ENCODE data around the gene SMIM26. TPM values are rescaled to one million over a fixed set of nuclear protein-coding genes. Genes with fewer than 3 reads are reported as not detected.

SMIM26 gene
- total RNA-seq, 1 donor from 2014 or later = 57.7 TPM

DNA sequence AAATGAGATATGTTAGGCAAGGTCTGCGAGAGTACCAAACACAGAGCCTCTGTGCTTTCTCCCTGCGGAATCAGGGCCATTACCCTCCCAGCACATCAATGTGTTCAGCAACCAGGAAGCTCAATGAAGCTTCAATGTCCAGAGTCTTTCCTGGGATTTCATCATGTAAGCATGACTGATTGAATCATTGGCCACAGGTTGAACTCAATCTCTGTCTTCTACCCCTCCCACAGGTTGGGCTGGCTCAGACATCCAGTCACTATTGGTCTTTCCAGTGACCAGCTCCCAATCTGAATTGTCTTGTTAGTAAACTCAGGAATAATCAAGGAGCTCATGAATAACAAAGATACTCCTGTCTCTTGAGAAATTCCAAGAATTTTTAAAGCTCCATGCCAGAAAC is 17.9 kb downstream of the SMIM26 start:
- peak; percentile 51 for ATAC-seq

DNA sequence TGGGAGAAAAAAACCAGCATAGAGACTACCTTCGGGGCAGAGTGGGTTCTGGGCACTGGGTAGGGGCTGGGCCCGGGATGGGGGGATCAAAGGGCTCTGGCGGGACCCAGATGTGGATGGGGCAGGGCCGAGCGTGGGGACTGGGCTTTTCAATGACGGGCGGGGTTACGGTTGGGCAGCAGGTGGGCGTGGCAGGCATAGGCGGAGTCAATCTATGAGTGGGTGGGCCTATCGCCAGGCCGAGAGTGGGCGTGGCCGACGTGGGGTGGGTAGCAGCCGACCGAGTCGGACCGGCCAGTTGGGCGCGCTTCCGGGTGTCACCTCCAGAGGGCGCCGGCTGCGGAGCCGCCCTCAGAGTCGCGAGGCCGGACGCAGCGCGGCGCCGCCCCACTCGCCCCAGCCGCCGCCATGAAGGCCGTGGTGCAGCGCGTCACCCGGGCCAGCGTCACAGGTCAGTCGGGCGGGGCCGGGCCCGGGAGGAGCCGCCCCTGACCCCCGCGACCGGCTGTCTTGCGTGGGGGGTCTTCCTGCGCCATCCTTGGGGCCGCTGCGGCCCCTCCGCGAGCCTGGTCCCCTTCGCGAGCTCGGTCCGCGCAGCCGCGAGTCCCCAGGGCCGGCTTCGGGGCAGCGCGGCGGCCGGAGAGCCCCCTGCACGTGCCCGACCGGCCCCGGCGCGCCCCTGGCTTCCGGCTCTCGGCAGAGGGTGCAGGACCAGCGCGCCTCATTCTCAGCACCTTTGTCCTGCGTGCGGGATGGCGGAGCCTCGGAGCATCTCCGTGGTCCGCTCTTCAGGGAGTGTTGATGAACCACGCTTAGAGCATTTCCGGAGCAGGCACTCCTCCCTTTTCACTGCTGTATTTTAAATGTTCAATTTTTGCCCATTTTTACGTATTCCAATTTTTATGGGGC is 20.7 kb downstream of the SMIM26 start, which contains the start of gene DTD1:
Gene DTD1 (plus strand): TSS at position 390 of the 909 bp plus-strand sequence. CDS start 19 bp downstream, at position 409.
- ATAC-seq = peak; percentile 98

DNA sequence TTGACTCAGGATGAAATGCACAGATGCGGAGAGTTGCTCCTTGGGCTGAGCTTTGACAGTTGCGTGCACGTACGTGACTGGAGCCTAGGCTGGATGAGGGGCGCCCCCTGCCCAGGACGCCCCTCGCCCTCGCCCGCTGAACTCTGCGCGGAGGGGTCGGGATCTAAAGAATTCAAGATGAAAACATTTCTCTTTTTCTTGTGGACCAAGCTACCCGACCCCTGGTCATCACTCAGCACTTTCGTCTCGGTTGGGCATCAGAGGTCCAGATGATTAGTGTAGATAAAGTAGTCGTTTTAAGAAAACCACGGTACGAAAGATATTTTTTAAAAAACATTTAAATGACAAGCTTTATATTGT is 21.3 kb downstream of the SMIM26 start:
- no peak for ATAC-seq

DNA sequence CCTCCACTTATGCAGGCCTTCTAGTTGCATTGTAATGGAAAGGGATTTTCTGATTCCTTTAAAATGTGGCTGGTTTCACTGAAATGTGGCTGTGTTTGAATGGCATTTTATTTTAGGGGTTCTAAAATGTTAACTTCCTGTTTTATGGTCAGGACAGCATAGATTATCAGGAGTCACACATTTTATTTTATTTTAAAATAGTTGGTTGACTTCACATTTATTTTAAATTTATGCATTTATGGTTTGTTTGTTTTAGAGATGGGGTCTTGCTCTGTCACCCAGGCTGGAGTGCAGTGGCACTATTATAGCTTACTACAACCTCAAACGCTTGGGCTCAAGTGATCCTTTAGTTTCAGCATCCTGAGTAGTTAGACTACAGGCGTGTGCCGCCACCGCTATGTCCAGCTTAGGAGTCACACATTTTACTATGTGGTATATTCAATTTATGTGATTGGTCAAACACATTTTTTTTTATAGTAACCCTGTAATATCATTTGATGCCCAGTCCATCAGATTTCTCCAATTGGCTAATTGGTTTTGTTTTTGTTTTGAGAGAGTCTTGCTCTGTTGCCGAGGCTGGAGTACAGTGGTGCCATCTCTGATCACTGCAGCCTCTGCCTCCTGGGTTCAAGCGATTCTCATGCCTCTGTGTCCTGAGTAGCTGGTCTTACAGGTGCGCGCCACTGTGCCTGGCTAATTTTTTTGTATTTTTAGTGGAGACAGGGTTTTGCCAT is 22.9 kb downstream of the SMIM26 start:
- no peak for ATAC-seq

- no peak for ATAC-seq
Measured at GRCh38 chr20:18596270-18596669, 29.0 kb downstream of the SMIM26 start.

DNA sequence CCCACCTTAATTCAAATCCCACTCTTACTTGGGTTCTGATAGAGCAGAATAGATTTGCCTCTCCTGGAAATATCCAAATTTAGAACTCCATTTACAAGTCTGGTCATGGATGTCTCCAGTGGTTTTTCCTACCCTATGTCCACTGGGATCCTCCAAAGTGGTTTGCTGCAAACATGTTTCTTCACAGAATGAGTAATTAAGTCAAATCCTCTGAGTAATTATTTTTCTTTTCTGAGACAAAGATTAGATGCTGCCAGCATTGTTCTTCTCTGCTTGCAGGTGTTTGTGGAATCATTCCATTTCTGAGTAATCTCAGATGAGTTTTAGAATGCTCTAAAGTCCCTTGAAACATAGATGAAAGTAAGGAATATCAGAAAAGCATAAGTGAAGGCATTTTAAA is 42.5 kb downstream of the SMIM26 start:
- no peak for ATAC-seq

DNA sequence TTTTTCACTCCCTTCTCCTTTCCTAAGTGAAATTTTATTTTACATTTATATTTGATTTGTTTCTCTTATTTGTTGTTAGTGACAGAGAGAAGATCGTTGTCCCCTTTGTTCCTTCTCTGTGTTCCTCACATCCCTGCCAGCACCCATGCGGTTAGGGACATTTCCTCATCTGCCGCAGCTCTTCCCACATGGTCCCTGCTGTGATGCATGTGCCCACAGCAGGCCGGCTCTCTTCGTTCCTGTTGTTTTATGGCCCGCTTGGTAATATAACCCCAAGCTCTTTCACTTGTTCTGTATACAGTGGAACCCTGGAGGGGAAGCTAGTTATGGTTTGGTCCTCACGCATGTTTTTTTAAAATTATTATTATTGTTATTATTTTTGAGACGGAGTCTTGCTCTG is 44.3 kb downstream of the SMIM26 start:
- no peak for ATAC-seq

DNA sequence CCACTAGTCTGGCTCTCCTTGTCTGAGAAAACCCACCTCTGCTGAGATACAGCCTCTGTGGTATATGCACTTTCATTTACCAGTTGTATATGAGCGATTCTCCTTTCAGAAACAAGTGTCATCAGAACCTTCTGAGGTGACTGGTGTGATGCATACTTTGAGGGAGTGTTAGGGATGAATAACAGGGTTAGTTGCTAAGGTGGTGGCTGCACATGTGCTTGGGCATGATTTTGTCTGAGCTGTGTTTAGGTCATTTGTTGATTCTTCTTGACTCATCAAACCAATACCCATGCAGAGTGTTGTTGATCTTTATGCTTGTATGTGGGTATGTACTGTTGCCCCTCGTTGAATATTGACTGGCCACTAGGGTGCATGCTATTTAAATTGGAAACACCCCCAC is 46.3 kb downstream of the SMIM26 start:
- peak; percentile 99 for ATAC-seq

GRCh38 chr20:18614244-18614643 is 47.0 kb downstream of the SMIM26 start:
- peak; percentile 54 for ATAC-seq

DNA sequence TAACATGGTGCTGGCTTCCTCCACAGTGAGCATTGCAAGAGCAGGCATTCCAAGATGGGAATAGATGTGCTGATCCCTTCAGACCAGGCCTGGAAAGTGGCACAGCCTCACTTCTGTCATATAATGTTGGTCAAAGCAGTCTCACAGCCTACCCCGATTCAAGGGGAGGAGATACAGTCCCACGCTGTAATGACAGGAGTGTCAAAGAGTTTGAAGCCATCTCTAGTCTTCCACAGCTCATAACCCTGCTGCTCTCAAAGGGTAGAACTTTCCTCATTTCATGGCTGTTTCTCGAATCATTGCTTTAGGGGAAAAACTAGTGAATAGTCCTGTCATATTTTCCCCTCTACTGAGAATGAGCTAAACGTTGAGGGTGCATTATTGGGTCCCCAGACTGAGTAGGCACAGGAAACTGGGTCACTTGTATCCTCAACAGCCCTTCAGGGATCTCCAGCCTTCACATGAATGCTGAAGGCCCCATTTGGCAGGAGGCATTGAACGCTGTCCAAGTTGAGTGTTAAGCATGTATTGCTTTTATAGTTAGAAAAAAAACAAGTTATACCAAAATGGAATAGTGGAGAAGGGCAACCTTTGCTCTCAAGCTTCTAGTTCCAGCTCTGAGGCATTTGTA is 47.9 kb downstream of the SMIM26 start:
- ATAC-seq = no peak

Other genes starting within 250 kb of the SMIM26 start
- 1.5 TPM for gene DZANK1, start 100.4 kb upstream of the SMIM26 start, total RNA-seq
- 4.5 TPM for gene POLR3F, start 100.0 kb upstream of the SMIM26 start, total RNA-seq
- 11.8 TPM for gene RBBP9, start 70.2 kb upstream of the SMIM26 start, total RNA-seq
- 47.9 TPM for gene SEC23B, start 59.5 kb upstream of the SMIM26 start, total RNA-seq
- 36.1 TPM for gene DTD1, start 20.6 kb downstream of the SMIM26 start, total RNA-seq
- not detected for gene SCP2D1, start 246.4 kb downstream of the SMIM26 start, total RNA-seq

Data from esophagus mucosa (tissue), 1 donor.